SJSA1 (cell line): Measurements from ENCODE around the gene ANP32E. TPM values are rescaled to one million over a fixed set of nuclear protein-coding genes. Genes with fewer than 3 reads are reported as not detected.

Experiments
- DNase-seq, 2 experiments: peaks; one replicate each; pipeline ENCODE4 v3.0.0-alpha.2; 2015 to 2020; ENCODE audit warnings: low spot score in 2 of 2, low read depth in 1 of 2
- H3K27ac ChIP-seq: fragments of 250-450 bp; sonication (Bioruptor Pico); 2 replicates; pipeline ENCODE4 v1.5.1; 2020; ENCODE audit warnings: mild to moderate bottlenecking, moderate library complexity
- H3K27me3 ChIP-seq: fragments of 250-450 bp; sonication (Bioruptor Pico); replicated peaks from 2 replicates; pipeline ENCODE4 v1.5.1; 2020; ENCODE audit warnings: mild to moderate bottlenecking, moderate library complexity
- H3K36me3 ChIP-seq: fragments of 250-450 bp; sonication (Bioruptor Pico); 2 replicates; pipeline ENCODE4 v1.5.1; 2020; ENCODE audit warnings: mild to moderate bottlenecking
- H3K4me1 ChIP-seq: fragments of 250-450 bp; sonication (Bioruptor Pico); replicated peaks from 2 replicates; pipeline ENCODE4 v1.6.1; 2021; ENCODE audit warnings: mild to moderate bottlenecking
- H3K4me3 ChIP-seq: fragments of 250-450 bp; sonication (Bioruptor Pico); 2 replicates; pipeline ENCODE4 v1.5.1; 2020; ENCODE audit warnings: mild to moderate bottlenecking
- H3K9me3 ChIP-seq: fragments of 250-450 bp; sonication (Bioruptor Pico); replicated peaks from 2 replicates; pipeline ENCODE4 v1.5.1; 2020; ENCODE audit warnings: mild to moderate bottlenecking
- total RNA-seq: library from RNA; depleted of rRNA; stranded (reverse); fragments of >200 nt; shearing (Covaris generic); gene quantifications from 2 replicates; pipeline ENCODE4 v1.2.3, GENCODE V29; 2014; rRNA removed

ANP32E gene
- total RNA-seq, 1 experiment from 2014 or later = 95.3 TPM

GRCh38 chr1:150185481-150185880, 50.4 kb downstream of the ANP32E start:
- no peaks in the 10 kb centered on the region for H3K36me3 ChIP-seq
- peaks cover 18% of the 10 kb centered on the region for H3K4me1 ChIP-seq
- no peak overlapping the region for H3K4me3 ChIP-seq
- no peak overlapping the region for H3K27ac ChIP-seq
- no peaks in the 10 kb centered on the region for H3K9me3 ChIP-seq
- no peak for DNase-seq
- no peaks in the 10 kb centered on the region for H3K27me3 ChIP-seq

GRCh38 chr1:150183061-150183460, 52.9 kb downstream of the ANP32E start:
- no peak for DNase-seq
- H3K9me3 ChIP-seq = no peaks in the 10 kb centered on the region
- peaks cover 18% of the 10 kb centered on the region for H3K4me1 ChIP-seq
- H3K4me3 ChIP-seq = no peak overlapping the region
- no peaks in the 10 kb centered on the region for H3K36me3 ChIP-seq
- no peak overlapping the region for H3K27ac ChIP-seq
- H3K27me3 ChIP-seq = no peaks in the 10 kb centered on the region

GRCh38 chr1:150182247-150182646, 53.7 kb downstream of the ANP32E start:
- Histone ChIP-seq H3K4me1 (peaks cover 13% of the 10 kb centered on the region), H3K36me3 (no peaks in the 10 kb centered on the region), H3K4me3 (no peak overlapping the region), H3K27me3 (no peaks in the 10 kb centered on the region), H3K27ac (no peak overlapping the region), H3K9me3 (no peaks in the 10 kb centered on the region)
- no peak for DNase-seq

- Histone ChIP-seq H3K27me3 (no peaks in the 10 kb centered on the region), H3K4me1 (no peaks in the 10 kb centered on the region)
- no peak for DNase-seq
Measured at GRCh38 chr1:150180474-150180873, 55.4 kb downstream of the ANP32E start.

GRCh38 chr1:150179867-150180266, 56.0 kb downstream of the ANP32E start:
- H3K36me3 ChIP-seq = no peaks in the 10 kb centered on the region
- no peaks in the 10 kb centered on the region for H3K27me3 ChIP-seq
- no peak overlapping the region for H3K4me3 ChIP-seq
- H3K9me3 ChIP-seq = no peaks in the 10 kb centered on the region
- no peak for DNase-seq
- no peak overlapping the region for H3K27ac ChIP-seq
- no peaks in the 10 kb centered on the region for H3K4me1 ChIP-seq

More at GRCh38 chr1:150180474-150180873, 55.4 kb downstream of the ANP32E start:
- H3K9me3 ChIP-seq = no peaks in the 10 kb centered on the region
- no peak overlapping the region for H3K27ac ChIP-seq
- no peaks in the 10 kb centered on the region for H3K36me3 ChIP-seq
- H3K4me3 ChIP-seq = no peak overlapping the region

GRCh38 chr1:150178548-150178947, 57.4 kb downstream of the ANP32E start:
- Histone ChIP-seq H3K4me1 (peaks cover 1% of the 10 kb centered on the region), H3K9me3 (no peaks in the 10 kb centered on the region), H3K27ac (no peak overlapping the region), H3K4me3 (no peak overlapping the region), H3K36me3 (no peaks in the 10 kb centered on the region), H3K27me3 (no peaks in the 10 kb centered on the region)
- no peak for DNase-seq

- Histone ChIP-seq H3K4me3 (no peak overlapping the region), H3K4me1 (peaks cover 9% of the 10 kb centered on the region), H3K36me3 (no peaks in the 10 kb centered on the region), H3K27me3 (no peaks in the 10 kb centered on the region), H3K27ac (no peak overlapping the region), H3K9me3 (no peaks in the 10 kb centered on the region)
- DNase-seq = no peak
Measured at GRCh38 chr1:150176593-150176992, 59.3 kb downstream of the ANP32E start.

- Histone ChIP-seq H3K27ac (no peak overlapping the region), H3K36me3 (no peaks in the 10 kb centered on the region), H3K27me3 (no peaks in the 10 kb centered on the region), H3K9me3 (no peaks in the 10 kb centered on the region), H3K4me3 (no peak overlapping the region), H3K4me1 (peaks cover 9% of the 10 kb centered on the region)
- DNase-seq = no peak
Measured at GRCh38 chr1:150173141-150173585, 62.7 kb downstream of the ANP32E start.

GRCh38 chr1:150171801-150172200, 64.1 kb downstream of the ANP32E start:
- Histone ChIP-seq H3K4me3 (no peak overlapping the region), H3K27ac (no peak overlapping the region), H3K36me3 (no peaks in the 10 kb centered on the region), H3K4me1 (peaks cover 9% of the 10 kb centered on the region), H3K27me3 (no peaks in the 10 kb centered on the region), H3K9me3 (no peaks in the 10 kb centered on the region)
- DNase-seq = no peak

GRCh38 chr1:150168960-150169601, 66.8 kb downstream of the ANP32E start:
- no peak overlapping the region for H3K27ac ChIP-seq

More at GRCh38 chr1:150168960-150169601, 66.8 kb downstream of the ANP32E start:
- H3K9me3 ChIP-seq = no peaks in the 10 kb centered on the region
- peaks cover 16% of the 10 kb centered on the region for H3K4me1 ChIP-seq
- H3K4me3 ChIP-seq = no peak overlapping the region
- DNase-seq = peak; percentile 56 to 75
- no peaks in the 10 kb centered on the region for H3K36me3 ChIP-seq
- H3K27me3 ChIP-seq = no peaks in the 10 kb centered on the region

Other genes starting within 250 kb of the ANP32E start
- 14.2 and 27.2 TPM in 2 replicates for gene OTUD7B, start 225.4 kb downstream of the ANP32E start, total RNA-seq
- gene VPS45, start 168.3 kb downstream of the ANP32E start, total RNA-seq = 52.6 and 54.8 TPM in 2 replicates
- gene PLEKHO1, start 86.2 kb downstream of the ANP32E start, total RNA-seq = 76.2 and 90.1 TPM in 2 replicates
- not detected in 2 replicates for gene CA14, start 21.7 kb upstream of the ANP32E start, total RNA-seq
- gene APH1A, start 32.9 kb upstream of the ANP32E start, total RNA-seq = 113 and 122 TPM in 2 replicates
- gene C1orf54, start 36.7 kb upstream of the ANP32E start, total RNA-seq = 0.21 TPM in 1 of 2 replicates, not detected in the other
- gene CIART, start 46.4 kb upstream of the ANP32E start, total RNA-seq = 5.9 and 6.1 TPM in 2 replicates
- gene MRPS21, start 57.7 kb upstream of the ANP32E start, total RNA-seq = 45.5 and 60.0 TPM in 2 replicates
- 40.2 and 49.6 TPM in 2 replicates for gene PRPF3, start 85.4 kb upstream of the ANP32E start, total RNA-seq
- gene RPRD2, start 128.0 kb upstream of the ANP32E start, total RNA-seq = 3.9 and 9.9 TPM in 2 replicates